K562 (cell line): ENCODE results near the gene C2orf72.

Source experiments
- EZH2 ChIP-seq: IDR thresholded peaks from 2 replicates; pipeline ENCODE4 v1.6.1; 2012; ENCODE audit warnings: low read depth, mild to moderate bottlenecking, inconsistent platforms, low read length, borderline replicate concordance
- IRF2 ChIP-seq: sonication (generic); formaldehyde crosslinking; IDR thresholded peaks from 2 replicates; pipeline ENCODE4 v1.8.1; 2022; ENCODE audit warnings: mild to moderate bottlenecking, missing genetic modification reagents
- KDM4B ChIP-seq, 2 experiments: fragments of 450-650 bp in 1 of 2; sonication (generic) in 1 of 2; IDR thresholded peaks; 2 replicates each; pipeline ENCODE4 v1.6.1; 2016 to 2017; ENCODE audit warnings: borderline replicate concordance in 2 of 2, antibody characterized with exemption in 1 of 2, low read depth in 1 of 2, mild to moderate bottlenecking in 1 of 2
- KLF13 ChIP-seq: fragments of 450-650 bp; IDR thresholded peaks from 2 replicates; pipeline ENCODE4 v1.6.1; 2016; ENCODE audit warnings: missing genetic modification characterization, low read depth, mild to moderate bottlenecking, missing compliant biosample characterization, moderate library complexity, borderline replicate concordance
- POLR2A ChIP-seq: fragments of 450-650 bp; conservative IDR thresholded peaks from 2 replicates; pipeline ENCODE4 v1.6.1; 2016
- TF ChIP-seq, protein P1 (sequence below), 3 experiments: IDR thresholded peaks in 2 of 3; conservative IDR thresholded peaks in 1 of 3; 2 replicates each; pipeline ENCODE4 v1.5.1; 2011 to 2012; ENCODE audit warnings: low read length in 3 of 3, mild to moderate bottlenecking in 3 of 3, control low read depth in 2 of 3, improper control_type of control experiment in 1 of 3, inconsistent platforms in 1 of 3, low read depth in 1 of 3, mixed read lengths in 1 of 3, moderate library complexity in 1 of 3; ENCODE audit not compliant: insufficient read depth in 2 of 3

DNA sequence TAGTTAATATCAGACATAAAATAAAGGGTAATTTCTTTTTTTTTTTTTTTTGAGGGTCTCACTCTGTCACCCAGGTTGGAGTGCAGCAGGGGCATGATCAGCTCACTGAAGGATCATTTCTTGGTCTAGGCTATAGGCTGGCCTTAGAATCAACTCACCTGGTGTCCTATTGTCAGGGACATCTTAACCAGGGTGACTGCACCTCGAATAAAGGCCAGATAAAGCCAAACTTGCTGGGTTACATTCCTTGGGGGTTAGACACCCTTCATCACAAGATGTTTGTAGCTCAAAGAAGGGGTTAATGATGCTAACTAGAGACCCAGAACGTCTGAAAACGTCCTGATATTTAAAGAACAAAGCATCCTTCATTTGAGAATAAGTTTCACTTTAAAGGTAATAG is 23.5 kb upstream of the C2orf72 start:
- TF ChIP-seq, protein P1, sequence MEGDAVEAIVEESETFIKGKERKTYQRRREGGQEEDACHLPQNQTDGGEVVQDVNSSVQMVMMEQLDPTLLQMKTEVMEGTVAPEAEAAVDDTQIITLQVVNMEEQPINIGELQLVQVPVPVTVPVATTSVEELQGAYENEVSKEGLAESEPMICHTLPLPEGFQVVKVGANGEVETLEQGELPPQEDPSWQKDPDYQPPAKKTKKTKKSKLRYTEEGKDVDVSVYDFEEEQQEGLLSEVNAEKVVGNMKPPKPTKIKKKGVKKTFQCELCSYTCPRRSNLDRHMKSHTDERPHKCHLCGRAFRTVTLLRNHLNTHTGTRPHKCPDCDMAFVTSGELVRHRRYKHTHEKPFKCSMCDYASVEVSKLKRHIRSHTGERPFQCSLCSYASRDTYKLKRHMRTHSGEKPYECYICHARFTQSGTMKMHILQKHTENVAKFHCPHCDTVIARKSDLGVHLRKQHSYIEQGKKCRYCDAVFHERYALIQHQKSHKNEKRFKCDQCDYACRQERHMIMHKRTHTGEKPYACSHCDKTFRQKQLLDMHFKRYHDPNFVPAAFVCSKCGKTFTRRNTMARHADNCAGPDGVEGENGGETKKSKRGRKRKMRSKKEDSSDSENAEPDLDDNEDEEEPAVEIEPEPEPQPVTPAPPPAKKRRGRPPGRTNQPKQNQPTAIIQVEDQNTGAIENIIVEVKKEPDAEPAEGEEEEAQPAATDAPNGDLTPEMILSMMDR (IDR thresholded peaks at IDR 0.05 in 2 of 3, conservative IDR thresholded peaks at IDR 0.05 in 1 of 3; ENCODE audit: insufficient read depth in 2 of 3, low read depth in 1 of 3, low read length in 3 of 3), result no peak
- TF ChIP-seq EZH2 (no peak), KDM4B (IDR thresholded peaks at IDR 0.05; ENCODE audit: borderline replicate concordance in 2 of 2, low read depth in 1 of 2) (no peak), KLF13 (tag) (no peak), IRF2 (CRISPR knock-in tag) (no peak), POLR2A (no peak)
